GM12878 (cell line): ENCODE measurements around the gene COTL1. TPM values are rescaled to one million over a fixed set of nuclear protein-coding genes. Genes with fewer than 3 reads are reported as not detected.

Source experiments
- CREB1 ChIP-seq: IDR thresholded peaks from 2 replicates; pipeline ENCODE4 v1.6.1; 2012; ENCODE audit warnings: low read depth, mild to moderate bottlenecking, inconsistent platforms
- EP300 ChIP-seq, 2 experiments: fragments of 150-350 bp in 1 of 2; IDR thresholded peaks; 2 replicates each; pipeline ENCODE4 v1.6.1; 2011 to 2012; ENCODE audit warnings: low read depth in 2 of 2, low read length in 2 of 2, borderline replicate concordance in 1 of 2, improper control_type of control experiment in 1 of 2, inconsistent platforms in 1 of 2; ENCODE audit not compliant: control insufficient read depth in 1 of 2
- FOXM1 ChIP-seq: IDR thresholded peaks from 2 replicates; pipeline ENCODE4 v1.6.1; 2012; ENCODE audit warnings: low read depth, mild to moderate bottlenecking, inconsistent platforms, low read length, moderate library complexity
- NFYA ChIP-seq: IDR thresholded peaks from 2 replicates; pipeline ENCODE4 v1.6.1; 2011; ENCODE audit warnings: low read depth, mild to moderate bottlenecking, low read length, improper control_type of control experiment, borderline replicate concordance
- PAX8 ChIP-seq: fragments of 450-650 bp; IDR thresholded peaks from 2 replicates; pipeline ENCODE4 v1.6.1; 2017; ENCODE audit warnings: mild to moderate bottlenecking, moderate library complexity
- RAD21 ChIP-seq: IDR thresholded peaks from 2 replicates; pipeline ENCODE4 v1.6.1; 2011; ENCODE audit warnings: mild to moderate bottlenecking, low read depth, low read length, moderate library complexity; ENCODE audit not compliant: insufficient read depth
- RFX5 ChIP-seq: IDR thresholded peaks from 2 replicates; pipeline ENCODE4 v1.6.1; 2011; ENCODE audit warnings: low read depth, low read length, improper control_type of control experiment
- SP1 ChIP-seq: IDR thresholded peaks from one replicate; pipeline ENCODE4 v1.6.1; 2011; ENCODE audit warnings: low read depth, low read length
- ZNF24 ChIP-seq: fragments of 450-650 bp; IDR thresholded peaks from 2 replicates; pipeline ENCODE4 v1.6.1; 2017; ENCODE audit warnings: antibody characterized with exemption, mild to moderate bottlenecking
- ZZZ3 ChIP-seq: IDR thresholded peaks from 2 replicates; pipeline ENCODE4 v1.6.1; 2011; ENCODE audit warnings: low read depth; ENCODE audit not compliant: control insufficient read depth, insufficient read length
- polyA plus RNA-seq, 11 experiments: library from polyadenylated mRNA; depleted of rRNA in 4 of 11; unstranded in 6 of 11; stranded (reverse) in 5 of 11; fragments of >200 nt; fragmentation: Nextera tagmentation in 4 of 11; fragmentation: Illumina TruSeq in 1 of 11; extraction: Ambion mirVana in 4 of 11; extraction: Trizol in 1 of 11; gene quantifications; 1 replicate in 1 of 11; 2 replicates in 10 of 11; pipeline versions ENCODE4 v1.2.1 to v1.2.3, GENCODE V29; 2011 to 2016; ENCODE audit warnings: inconsistent platforms in 2 of 11, missing spikeins in 2 of 11, low read depth in 1 of 11
- total RNA-seq, 4 experiments: library from RNA; depleted of rRNA in 3 of 4; stranded (reverse); fragments of >200 nt in 3 of 4; fragmentation: Illumina TruSeq in 1 of 4; extraction: Trizol in 1 of 4; gene quantifications; 2 replicates each; pipeline versions ENCODE4 v1.2.1 to v1.2.3, GENCODE V29; 2013 to 2021
- TF ChIP-seq, protein P1 (sequence below): fragments of 450-650 bp; IDR thresholded peaks from 2 replicates; pipeline ENCODE4 v1.6.1; 2016; ENCODE audit warnings: mild to moderate bottlenecking
- TF ChIP-seq, protein P2 (sequence below): fragments of 150-350 bp; IDR thresholded peaks from 2 replicates; pipeline ENCODE4 v1.6.1; 2016; ENCODE audit warnings: low read depth, low read length

The COTL1 gene
- total and polyA plus RNA-seq, 10 of the 15 experiments (the other 5 are each of a cell fraction or from before 2014, with no cell fraction given) = 140 to 894 (median 330) TPM

DNA sequence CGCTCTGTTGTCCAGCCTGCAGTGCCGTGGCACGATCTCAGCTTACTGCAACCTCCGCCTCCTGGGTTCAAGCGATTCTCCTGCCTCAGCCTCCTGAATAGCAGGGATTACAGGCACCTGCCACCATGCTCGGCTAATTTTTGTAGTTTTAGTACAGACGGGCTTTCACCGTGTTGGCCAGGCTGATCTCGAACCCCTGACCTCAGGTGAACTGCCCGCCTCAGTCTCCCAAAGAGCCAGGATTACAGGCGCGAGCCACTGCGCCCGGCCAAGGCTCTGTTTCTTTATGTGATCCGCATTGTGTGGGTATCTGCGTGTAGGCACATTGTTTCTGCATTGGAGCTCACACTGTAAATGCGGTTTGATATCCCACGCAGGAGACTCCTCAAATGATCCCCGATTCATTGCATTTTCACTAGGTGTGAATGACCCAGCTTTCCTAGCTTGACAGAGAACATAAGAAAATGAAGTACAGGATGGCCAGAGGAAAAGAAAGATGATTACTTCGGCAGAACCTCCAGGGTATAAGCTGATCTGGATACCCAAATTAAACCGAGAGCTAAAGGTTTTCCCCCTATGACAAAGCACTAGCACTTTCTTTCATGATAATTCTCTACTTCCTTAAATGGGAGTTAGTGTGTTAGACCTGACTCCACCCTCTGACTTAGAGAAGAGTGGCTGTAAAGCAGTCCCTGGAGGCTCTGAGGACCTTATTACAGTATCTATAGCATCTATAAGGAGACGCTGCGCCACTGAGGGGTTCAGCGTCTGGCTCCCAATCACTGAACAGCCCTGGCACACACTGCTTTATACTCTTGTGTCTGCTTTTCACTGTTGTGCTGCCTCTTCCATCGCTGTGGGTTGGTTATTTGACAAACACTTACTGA lies 17.3 kb downstream of the COTL1 start (continued):
- no peak for TF ChIP-seq ZNF24
- TF ChIP-seq, protein P1, sequence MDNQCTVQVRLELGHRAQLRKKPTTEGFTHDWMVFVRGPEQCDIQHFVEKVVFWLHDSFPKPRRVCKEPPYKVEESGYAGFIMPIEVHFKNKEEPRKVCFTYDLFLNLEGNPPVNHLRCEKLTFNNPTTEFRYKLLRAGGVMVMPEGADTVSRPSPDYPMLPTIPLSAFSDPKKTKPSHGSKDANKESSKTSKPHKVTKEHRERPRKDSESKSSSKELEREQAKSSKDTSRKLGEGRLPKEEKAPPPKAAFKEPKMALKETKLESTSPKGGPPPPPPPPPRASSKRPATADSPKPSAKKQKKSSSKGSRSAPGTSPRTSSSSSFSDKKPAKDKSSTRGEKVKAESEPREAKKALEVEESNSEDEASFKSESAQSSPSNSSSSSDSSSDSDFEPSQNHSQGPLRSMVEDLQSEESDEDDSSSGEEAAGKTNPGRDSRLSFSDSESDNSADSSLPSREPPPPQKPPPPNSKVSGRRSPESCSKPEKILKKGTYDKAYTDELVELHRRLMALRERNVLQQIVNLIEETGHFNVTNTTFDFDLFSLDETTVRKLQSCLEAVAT = peak; percentile 59; the same call in 1 of the 2 replicates
- TF ChIP-seq EP300 (IDR thresholded peaks at IDR 0.05; ENCODE audit: borderline replicate concordance in 1 of 2, control insufficient read depth in 1 of 2, low read depth in 2 of 2, low read length in 2 of 2) = no peak
- no peak for TF ChIP-seq RAD21
- no peak for TF ChIP-seq ZZZ3
- TF ChIP-seq SP1 = peak; percentile 6
- TF ChIP-seq PAX8 = no peak
- TF ChIP-seq FOXM1 = no peak
- TF ChIP-seq CREB1 = no peak
- TF ChIP-seq NFYA = no peak
- TF ChIP-seq, protein P2, sequence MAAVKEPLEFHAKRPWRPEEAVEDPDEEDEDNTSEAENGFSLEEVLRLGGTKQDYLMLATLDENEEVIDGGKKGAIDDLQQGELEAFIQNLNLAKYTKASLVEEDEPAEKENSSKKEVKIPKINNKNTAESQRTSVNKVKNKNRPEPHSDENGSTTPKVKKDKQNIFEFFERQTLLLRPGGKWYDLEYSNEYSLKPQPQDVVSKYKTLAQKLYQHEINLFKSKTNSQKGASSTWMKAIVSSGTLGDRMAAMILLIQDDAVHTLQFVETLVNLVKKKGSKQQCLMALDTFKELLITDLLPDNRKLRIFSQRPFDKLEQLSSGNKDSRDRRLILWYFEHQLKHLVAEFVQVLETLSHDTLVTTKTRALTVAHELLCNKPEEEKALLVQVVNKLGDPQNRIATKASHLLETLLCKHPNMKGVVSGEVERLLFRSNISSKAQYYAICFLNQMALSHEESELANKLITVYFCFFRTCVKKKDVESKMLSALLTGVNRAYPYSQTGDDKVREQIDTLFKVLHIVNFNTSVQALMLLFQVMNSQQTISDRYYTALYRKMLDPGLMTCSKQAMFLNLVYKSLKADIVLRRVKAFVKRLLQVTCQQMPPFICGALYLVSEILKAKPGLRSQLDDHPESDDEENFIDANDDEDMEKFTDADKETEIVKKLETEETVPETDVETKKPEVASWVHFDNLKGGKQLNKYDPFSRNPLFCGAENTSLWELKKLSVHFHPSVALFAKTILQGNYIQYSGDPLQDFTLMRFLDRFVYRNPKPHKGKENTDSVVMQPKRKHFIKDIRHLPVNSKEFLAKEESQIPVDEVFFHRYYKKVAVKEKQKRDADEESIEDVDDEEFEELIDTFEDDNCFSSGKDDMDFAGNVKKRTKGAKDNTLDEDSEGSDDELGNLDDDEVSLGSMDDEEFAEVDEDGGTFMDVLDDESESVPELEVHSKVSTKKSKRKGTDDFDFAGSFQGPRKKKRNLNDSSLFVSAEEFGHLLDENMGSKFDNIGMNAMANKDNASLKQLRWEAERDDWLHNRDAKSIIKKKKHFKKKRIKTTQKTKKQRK = no peak
- no peak for TF ChIP-seq RFX5
